Omental fat pad (tissue), 4 donors: ENCODE results near the gene SPTAN1. TPM values are rescaled to one million over a fixed set of nuclear protein-coding genes. Genes with fewer than 3 reads are reported as not detected.

Source experiments
- ATAC-seq: fragments of 150-250 bp; one replicate; pipeline ENCODE4 v1.9.1; 2016; ENCODE audit warnings: mild to moderate bottlenecking, moderate library complexity; ENCODE audit not compliant: low FRiP score
- DNase-seq: peaks from one replicate; pipeline ENCODE4 v3.0.0-alpha.2; 2019; ENCODE audit warnings: low spot score
- total RNA-seq, 4 donors: library from RNA; depleted of rRNA; stranded (reverse); fragments of >200 nt; gene quantifications; one replicate each; pipeline ENCODE4 v1.1.0, GENCODE V29; 2016
- TF ChIP-seq, protein P1 (sequence below), 3 donors: fragments of 450-650 bp; IDR thresholded peaks; one replicate each; pipeline ENCODE4 v1.5.1; 2016 to 2017; ENCODE audit warnings: antibody characterized with exemption in 3 of 3, mild to moderate bottlenecking in 3 of 3, moderate library complexity in 2 of 3

Gene SPTAN1
- total RNA-seq, 4 donors from 2014 or later: 231 to 381 (median 300) TPM

DNA sequence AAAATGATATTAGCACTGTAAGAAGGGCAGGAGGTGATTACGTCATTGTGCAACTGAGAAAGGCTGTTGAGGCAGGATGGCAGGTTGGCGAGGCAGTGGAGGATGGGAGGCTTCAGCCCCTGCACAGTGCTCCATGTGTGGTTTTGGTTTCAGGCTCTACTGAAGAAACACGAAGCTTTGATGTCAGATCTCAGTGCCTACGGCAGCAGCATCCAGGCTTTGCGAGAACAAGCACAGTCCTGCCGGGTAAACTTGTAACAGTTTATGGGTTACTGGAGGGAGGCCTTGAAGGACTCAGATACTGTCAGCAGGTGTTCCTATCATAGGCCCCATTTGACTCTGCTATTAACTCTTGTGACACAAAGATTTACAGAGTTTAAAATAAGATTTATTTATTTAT is 35.1 kb downstream of the SPTAN1 start:
- TF ChIP-seq, protein P1, sequence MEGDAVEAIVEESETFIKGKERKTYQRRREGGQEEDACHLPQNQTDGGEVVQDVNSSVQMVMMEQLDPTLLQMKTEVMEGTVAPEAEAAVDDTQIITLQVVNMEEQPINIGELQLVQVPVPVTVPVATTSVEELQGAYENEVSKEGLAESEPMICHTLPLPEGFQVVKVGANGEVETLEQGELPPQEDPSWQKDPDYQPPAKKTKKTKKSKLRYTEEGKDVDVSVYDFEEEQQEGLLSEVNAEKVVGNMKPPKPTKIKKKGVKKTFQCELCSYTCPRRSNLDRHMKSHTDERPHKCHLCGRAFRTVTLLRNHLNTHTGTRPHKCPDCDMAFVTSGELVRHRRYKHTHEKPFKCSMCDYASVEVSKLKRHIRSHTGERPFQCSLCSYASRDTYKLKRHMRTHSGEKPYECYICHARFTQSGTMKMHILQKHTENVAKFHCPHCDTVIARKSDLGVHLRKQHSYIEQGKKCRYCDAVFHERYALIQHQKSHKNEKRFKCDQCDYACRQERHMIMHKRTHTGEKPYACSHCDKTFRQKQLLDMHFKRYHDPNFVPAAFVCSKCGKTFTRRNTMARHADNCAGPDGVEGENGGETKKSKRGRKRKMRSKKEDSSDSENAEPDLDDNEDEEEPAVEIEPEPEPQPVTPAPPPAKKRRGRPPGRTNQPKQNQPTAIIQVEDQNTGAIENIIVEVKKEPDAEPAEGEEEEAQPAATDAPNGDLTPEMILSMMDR (IDR thresholded peaks at IDR 0.05): no peak
- DNase-seq (no peak), ATAC-seq (no peak)

DNA sequence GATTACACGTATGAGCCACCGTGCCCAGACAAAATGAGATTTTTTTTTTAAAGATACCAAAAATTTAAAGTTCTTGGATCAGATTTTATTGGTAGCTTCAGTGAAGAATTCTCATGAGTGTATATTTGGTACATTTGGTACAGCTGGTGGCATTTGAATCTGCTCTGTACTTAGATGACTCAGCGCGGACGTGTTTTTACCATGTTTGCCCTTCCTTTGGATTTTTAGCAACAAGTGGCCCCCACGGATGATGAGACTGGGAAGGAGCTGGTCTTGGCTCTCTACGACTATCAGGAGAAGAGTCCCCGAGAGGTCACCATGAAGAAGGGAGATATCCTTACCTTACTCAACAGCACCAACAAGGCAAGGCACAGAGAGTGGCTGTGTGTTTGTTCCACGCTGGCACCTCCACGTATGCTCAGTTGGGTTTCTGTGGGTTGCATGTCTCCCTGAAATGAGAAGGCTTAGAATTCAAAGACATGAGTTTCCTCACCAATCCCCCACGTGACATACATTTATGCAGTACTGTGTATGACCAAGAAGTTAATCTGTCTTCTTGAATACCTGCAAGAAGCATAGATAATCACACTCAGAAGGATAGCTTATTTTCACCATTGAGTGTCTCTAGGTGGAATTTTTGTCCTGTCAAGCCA is 36.3 kb downstream of the SPTAN1 start:
- ATAC-seq: no peak
- DNase-seq: no peak
- TF ChIP-seq, protein P1 (IDR thresholded peaks at IDR 0.05): no peak

DNA sequence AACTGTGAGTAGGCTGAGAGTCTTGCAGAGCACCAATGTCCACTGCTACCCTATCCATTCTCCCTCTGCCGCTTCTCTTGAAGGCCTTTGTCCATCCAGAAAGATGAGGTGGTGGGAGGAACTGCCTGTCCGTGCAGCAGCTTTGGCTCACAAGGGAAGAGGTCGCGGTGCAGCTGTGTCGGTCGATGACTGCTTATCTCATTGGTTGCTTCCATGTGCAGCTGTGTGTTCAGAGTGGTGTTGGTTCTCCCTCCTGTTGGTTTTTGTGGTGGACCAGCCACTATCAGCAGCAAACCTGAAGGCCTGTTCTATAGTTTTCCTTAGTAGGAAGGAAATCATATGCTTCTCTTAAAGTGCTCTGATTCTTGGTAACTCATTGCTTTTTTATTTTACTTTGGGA is 40.7 kb downstream of the SPTAN1 start:
- DNase-seq (no peak), ATAC-seq (no peak)
- TF ChIP-seq, protein P1 (IDR thresholded peaks at IDR 0.05): no peak

DNA sequence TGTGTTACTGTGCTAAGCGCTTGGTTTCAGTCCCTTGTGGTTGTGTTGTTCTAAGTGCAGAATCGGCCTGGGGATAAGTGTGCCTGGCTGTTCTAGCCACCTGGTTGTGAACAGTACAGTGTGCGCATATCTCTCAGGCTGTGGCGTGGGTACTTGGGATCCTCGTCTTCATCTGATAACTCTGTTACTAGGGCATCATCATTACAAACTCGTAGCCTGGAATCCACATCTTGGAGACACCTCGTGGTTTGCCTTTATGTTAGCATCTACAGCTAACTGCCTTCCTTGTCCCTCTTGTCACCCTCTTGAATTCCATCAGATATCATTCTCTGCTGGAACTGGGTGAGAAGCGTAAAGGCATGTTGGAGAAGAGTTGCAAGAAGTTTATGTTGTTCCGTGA is 41.5 kb downstream of the SPTAN1 start:
- no peak for DNase-seq
- TF ChIP-seq, protein P1 (IDR thresholded peaks at IDR 0.05): no peak
- no peak for ATAC-seq

DNA sequence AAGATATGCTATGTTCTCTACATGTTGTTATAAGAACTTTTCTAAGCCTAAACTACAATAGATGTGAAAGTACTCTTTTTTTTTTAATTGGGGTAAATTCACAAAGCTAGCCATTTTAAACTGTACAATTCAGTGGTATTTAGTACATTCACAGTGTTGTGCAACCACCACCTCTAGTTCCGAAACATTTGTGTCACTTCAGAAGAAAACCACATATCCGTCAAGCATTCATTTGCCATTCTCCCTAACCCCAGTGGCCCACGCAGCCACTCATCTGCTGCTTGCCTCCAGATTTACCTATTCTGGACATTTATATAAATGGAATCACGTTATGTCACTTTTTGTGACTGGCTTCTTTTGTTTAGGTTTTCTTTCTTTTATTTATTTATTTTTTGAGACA is 43.1 kb downstream of the SPTAN1 start:
- ATAC-seq (no peak), DNase-seq (no peak)
- TF ChIP-seq, protein P1 (IDR thresholded peaks at IDR 0.05): no peak

DNA sequence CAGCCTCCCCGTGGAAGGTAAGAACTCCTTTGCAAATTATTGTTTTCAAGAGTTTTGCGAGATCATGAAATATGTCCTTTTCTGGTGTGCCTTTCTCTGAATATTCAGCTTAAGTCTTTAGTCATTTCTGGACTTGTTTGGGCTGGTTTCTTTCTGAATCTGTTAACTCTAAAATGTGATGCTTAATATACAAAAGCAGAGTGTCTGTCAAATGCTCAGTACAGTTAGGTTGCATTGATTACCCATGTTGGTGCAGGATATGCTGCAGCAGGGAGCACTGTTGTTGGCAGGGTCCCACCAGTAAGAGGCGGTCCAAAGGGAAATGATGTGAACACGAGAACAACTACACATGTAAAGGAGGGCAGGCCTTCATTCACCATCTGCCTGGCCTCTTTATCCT is 47.7 kb downstream of the SPTAN1 start:
- ATAC-seq (no peak), DNase-seq (no peak)
- TF ChIP-seq, protein P1 (IDR thresholded peaks at IDR 0.05): no peak

DNA sequence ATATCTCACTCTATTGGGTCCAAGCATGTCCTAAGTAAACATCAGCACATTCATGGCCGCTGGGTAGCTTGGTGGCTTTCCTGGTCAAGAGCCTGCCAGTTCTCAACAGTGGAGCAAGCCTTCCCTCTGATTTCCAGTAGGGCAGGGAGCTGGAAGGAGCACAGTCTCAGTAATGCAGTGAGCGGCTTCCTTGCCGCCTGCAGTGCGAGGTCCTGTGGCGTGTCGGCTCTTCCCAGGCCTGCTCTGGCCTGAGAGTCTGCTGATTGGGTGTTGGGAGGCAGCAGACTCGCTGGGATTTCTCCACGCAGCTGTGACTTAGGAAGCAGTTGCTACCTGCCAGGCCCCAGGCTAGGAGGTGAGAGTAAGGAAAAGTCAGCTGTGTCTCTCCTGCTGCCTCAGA is 51.3 kb downstream of the SPTAN1 start:
- peak; percentile 13 for ATAC-seq
- TF ChIP-seq, protein P1 (IDR thresholded peaks at IDR 0.05): no peak

More for the DNA sequence above, 51.3 kb downstream of the SPTAN1 start:
- DNase-seq: no peak
